SK-N-SH (cell line): Measurements from ENCODE around the gene CLEC19A. TPM values are rescaled to one million over a fixed set of nuclear protein-coding genes. Genes with fewer than 3 reads are reported as not detected.

ENCODE experiments used
- CTCF ChIA-PET: fragments of 300-600, 350-600 bp; formaldehyde crosslinking; extraction: SDS; loops from one replicate; lab custom pipeline; 2021; lab: Yijun Ruan, JAX
- POLR2A ChIA-PET: fragments of 350-600 bp; sonication (Branson Sonifier 250); formaldehyde crosslinking; extraction: SDS; loops from one replicate; lab custom pipeline; 2020; ENCODE audit warnings: antibody characterized with exemption, inconsistent platforms; lab: Yijun Ruan, JAX
- DNase-seq: peaks from one replicate; pipeline ENCODE4 v3.0.0; 2012
- H2AFZ ChIP-seq: fragments of 200-600 bp; sonication (generic); 2 replicates; pipeline ENCODE4 v1.8.1; 2016; ENCODE audit warnings: antibody characterized with exemption, mild to moderate bottlenecking, low read depth
- H3F3A ChIP-seq: fragments of 200-600 bp; sonication (generic); replicated peaks from 2 replicates; pipeline ENCODE3; 2016; ENCODE audit warnings: antibody characterized with exemption, mild to moderate bottlenecking; ENCODE audit not compliant: insufficient read depth
- H3K27ac ChIP-seq, 2 experiments: fragments of 200-500 bp in 1 of 2; fragments of 200-600 bp in 1 of 2; sonication (Bioruptor generic) in 1 of 2; sonication (generic), shearing (Covaris generic) in 1 of 2; 2 replicates each; pipeline versions ENCODE4 v1.5.1 to v1.6.1; 2014 to 2016; ENCODE audit warnings: low read depth in 2 of 2, inconsistent platforms in 1 of 2, low read length in 1 of 2, mild to moderate bottlenecking in 1 of 2, mixed read lengths in 1 of 2
- H3K27me3 ChIP-seq: fragments of 200-600 bp; sonication (generic), shearing (Covaris generic); 2 replicates; pipeline ENCODE4 v1.6.1; 2016; ENCODE audit warnings: mixed run types; ENCODE audit not compliant: insufficient read depth
- H3K36me3 ChIP-seq, 2 experiments: fragments of 200-500 bp in 1 of 2; fragments of 200-600 bp in 1 of 2; sonication (Bioruptor generic) in 1 of 2; sonication (generic) in 1 of 2; replicated peaks in 1 of 2; 2 replicates each; pipeline versions ENCODE3 to v1.5.1; 2014 to 2016; ENCODE audit warnings: low read length in 1 of 2, mild to moderate bottlenecking in 1 of 2; ENCODE audit not compliant: insufficient read depth in 2 of 2, control insufficient read depth in 1 of 2
- H3K4me1 ChIP-seq, 2 experiments: fragments of 200-500 bp in 1 of 2; fragments of 200-600 bp in 1 of 2; sonication (Bioruptor generic) in 1 of 2; sonication (generic), shearing (Covaris generic) in 1 of 2; 2 replicates each; pipeline versions ENCODE4 v1.5.1 to v1.6.1; 2014 to 2016; ENCODE audit warnings: low read depth in 1 of 2, low read length in 1 of 2, mixed run types in 1 of 2; ENCODE audit not compliant: insufficient read depth in 2 of 2, control insufficient read depth in 1 of 2
- H3K4me2 ChIP-seq: fragments of 200-600 bp; sonication (generic), shearing (Covaris generic); 2 replicates; pipeline ENCODE4 v1.6.1; 2017; ENCODE audit warnings: mixed run types
- H3K4me3 ChIP-seq, 2 experiments: fragments of 200-500 bp in 1 of 2; fragments of 200-600 bp in 1 of 2; sonication (Bioruptor generic) in 1 of 2; sonication (generic), shearing (Covaris generic) in 1 of 2; 2 replicates each; pipeline versions ENCODE4 v1.5.1 to v1.8.1; 2014 to 2016; ENCODE audit warnings: low read depth in 2 of 2, inconsistent platforms in 1 of 2, low read length in 1 of 2, mild to moderate bottlenecking in 1 of 2, mixed read lengths in 1 of 2, moderate library complexity in 1 of 2
- H3K79me2 ChIP-seq: fragments of 200-600 bp; sonication (generic); 2 replicates; pipeline ENCODE4 v1.8.1; 2017; ENCODE audit warnings: mild to moderate bottlenecking; ENCODE audit not compliant: insufficient read depth
- H3K9ac ChIP-seq: fragments of 200-600 bp; sonication (generic); 2 replicates; pipeline ENCODE4 v1.6.1; 2017; ENCODE audit warnings: mixed run types
- H3K9me2 ChIP-seq: fragments of 200-600 bp; sonication (generic); 2 replicates; pipeline ENCODE4 v1.6.1; 2017; ENCODE audit warnings: mixed run types
- H3K9me3 ChIP-seq: fragments of 200-600 bp; sonication (generic); 2 replicates; pipeline ENCODE4 v1.6.1; 2017; ENCODE audit warnings: mixed run types, mild to moderate bottlenecking, moderate library complexity
- H4K20me1 ChIP-seq: fragments of 200-600 bp; sonication (generic); 2 replicates; pipeline ENCODE4 v1.6.1; 2017; ENCODE audit warnings: mild to moderate bottlenecking, mixed run types; ENCODE audit not compliant: insufficient read depth
- CHD2 ChIP-seq: fragments of 150-350 bp; IDR thresholded peaks from 2 replicates; pipeline ENCODE4 v1.6.1; 2018; ENCODE audit warnings: low read length; ENCODE audit not compliant: partially characterized antibody
- EP300 ChIP-seq, 2 experiments: IDR thresholded peaks; 2 replicates each; pipeline versions ENCODE4 v1.4.0 to v1.6.1; 2012; ENCODE audit warnings: borderline replicate concordance in 1 of 2, low read depth in 1 of 2, low read length in 1 of 2
- FOSL2 ChIP-seq: IDR thresholded peaks from 2 replicates; pipeline ENCODE4 v1.4.0; 2012; ENCODE audit warnings: low read depth, mild to moderate bottlenecking, moderate library complexity, borderline replicate concordance
- GATA2 ChIP-seq: sonication (generic); formaldehyde crosslinking; IDR thresholded peaks from 2 replicates; pipeline ENCODE4 v1.5.0; 2020; ENCODE audit warnings: mild to moderate bottlenecking, missing genetic modification reagents
- MEF2A ChIP-seq: IDR thresholded peaks from 2 replicates; pipeline ENCODE4 v1.4.0; 2012; ENCODE audit warnings: low read depth, borderline replicate concordance
- MXI1 ChIP-seq: IDR thresholded peaks from 2 replicates; pipeline ENCODE4 v1.6.1; 2012; ENCODE audit warnings: mild to moderate bottlenecking, low read depth, low read length, improper control_type of control experiment
- NFIC ChIP-seq: IDR thresholded peaks from 2 replicates; pipeline ENCODE4 v1.4.0; 2012; ENCODE audit warnings: borderline replicate concordance
- NRF1 ChIP-seq: IDR thresholded peaks from 2 replicates; pipeline ENCODE4 v1.6.1; 2012; ENCODE audit warnings: low read depth, mild to moderate bottlenecking, low read length
- RAD21 ChIP-seq: IDR thresholded peaks from 2 replicates; pipeline ENCODE4 v1.6.1; 2012; ENCODE audit warnings: mild to moderate bottlenecking, low read length
- RCOR1 ChIP-seq: fragments of 150-350 bp; IDR thresholded peaks from 2 replicates; pipeline ENCODE4 v1.6.1; 2017; ENCODE audit warnings: antibody characterized with exemption, low read length
- SMC3 ChIP-seq: IDR thresholded peaks from 2 replicates; pipeline ENCODE4 v1.6.1; 2012; ENCODE audit warnings: low read depth, low read length, improper control_type of control experiment
- TCF12 ChIP-seq: IDR thresholded peaks from 2 replicates; pipeline ENCODE4 v1.4.0; 2012
- WGBS: methylation state at CpG from one replicate; pipeline ENCODE4 v1.1.6; 2017; ENCODE audit warnings: low lambda C conversion rate; 5-methylcytosine and 5-hydroxymethylcytosine counted together
- polyA plus RNA-seq, 3 experiments: library from polyadenylated mRNA; depleted of rRNA; stranded (reverse); fragments of >200 nt; gene quantifications; 2 replicates each; pipeline ENCODE4 v1.2.3, GENCODE V29; 2012
- TF ChIP-seq, protein P1 (sequence below): fragments of 150-350 bp; IDR thresholded peaks from 2 replicates; pipeline ENCODE4 v1.6.1; 2017; ENCODE audit warnings: antibody characterized with exemption, low read length, low read depth, borderline replicate concordance
- TF ChIP-seq, protein P2 (sequence below): IDR thresholded peaks from 2 replicates; pipeline ENCODE4 v1.6.1; 2012; ENCODE audit warnings: mild to moderate bottlenecking, low read depth, low read length, moderate library complexity
- TF ChIP-seq, protein P3 (sequence below): IDR thresholded peaks from 2 replicates; pipeline ENCODE4 v1.4.0; 2012; ENCODE audit warnings: low read depth
- TF ChIP-seq, protein P4 (sequence below): fragments of 150-350 bp; IDR thresholded peaks from 2 replicates; pipeline ENCODE4 v1.6.1; 2016; ENCODE audit warnings: mild to moderate bottlenecking, low read depth, low read length
- TF ChIP-seq, protein P5 (sequence below): IDR thresholded peaks from 2 replicates; pipeline ENCODE4 v1.4.0; 2012; ENCODE audit warnings: low read depth, borderline replicate concordance

Gene CLEC19A
- polyA plus RNA-seq, 1 of the 3 experiments (the other 2 are of a cell fraction): not detected

DNA sequence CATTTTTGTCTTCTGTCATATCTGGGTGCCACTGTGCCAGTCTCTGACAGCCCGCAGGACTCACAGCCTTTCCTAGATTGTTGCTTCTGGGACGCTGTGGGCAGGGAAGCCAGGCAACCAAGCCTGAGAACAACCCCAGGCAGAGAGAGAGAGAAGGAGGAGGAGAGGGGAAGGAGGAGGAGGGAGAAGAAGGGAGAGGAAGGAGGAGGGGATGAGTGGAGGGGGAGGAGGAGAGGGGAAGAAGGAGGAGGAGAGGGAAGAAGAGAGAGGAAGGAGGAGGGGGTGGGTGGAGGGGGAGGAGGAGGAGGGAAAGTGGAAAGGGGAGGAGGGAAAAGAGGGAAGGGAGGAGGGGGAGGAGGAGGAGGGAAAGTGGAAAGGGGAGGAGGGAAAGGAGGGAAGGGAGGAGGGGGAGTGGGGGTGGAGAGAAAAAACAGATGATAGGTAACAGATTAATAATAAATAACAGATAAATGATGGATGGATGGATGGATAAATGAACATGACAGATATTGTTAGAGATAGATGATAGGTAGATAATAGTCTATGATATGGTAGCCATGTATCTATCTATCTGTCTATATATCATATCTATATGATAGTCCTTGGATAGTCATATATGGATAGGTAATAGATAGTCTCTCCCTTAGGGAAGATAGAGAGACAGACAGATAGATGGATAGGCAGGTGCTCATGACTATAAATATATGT lies 29.3 kb downstream of the CLEC19A start:
- Histone ChIP-seq H3K4me3 (no peak overlapping the region), H3K9me2 (no peaks in the 10 kb centered on the region), H2AFZ (no peak overlapping the region), H3K27me3 (no peaks in the 10 kb centered on the region), H3K4me1 (peaks cover 0 to 8% of the 10 kb centered on the region in 2 experiments; a peak in 1 of 4 replicates), H3K27ac (no peak overlapping the region)
- ChIA-PET POLR2A (no interaction called here), CTCF (no interaction called here)
- TF ChIP-seq, protein P1, sequence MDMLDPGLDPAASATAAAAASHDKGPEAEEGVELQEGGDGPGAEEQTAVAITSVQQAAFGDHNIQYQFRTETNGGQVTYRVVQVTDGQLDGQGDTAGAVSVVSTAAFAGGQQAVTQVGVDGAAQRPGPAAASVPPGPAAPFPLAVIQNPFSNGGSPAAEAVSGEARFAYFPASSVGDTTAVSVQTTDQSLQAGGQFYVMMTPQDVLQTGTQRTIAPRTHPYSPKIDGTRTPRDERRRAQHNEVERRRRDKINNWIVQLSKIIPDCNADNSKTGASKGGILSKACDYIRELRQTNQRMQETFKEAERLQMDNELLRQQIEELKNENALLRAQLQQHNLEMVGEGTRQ: no peak
- TF ChIP-seq EP300 (IDR thresholded peaks at IDR 0.05; ENCODE audit: borderline replicate concordance in 1 of 2, low read depth in 1 of 2, low read length in 1 of 2) (no peak), CHD2 (no peak), RAD21 (no peak), FOSL2 (no peak), TCF12 (no peak), NRF1 (no peak), MXI1 (no peak), MEF2A (no peak), GATA2 (CRISPR knock-in tag) (no peak), SMC3 (no peak), RCOR1 (no peak), NFIC (no peak)
- TF ChIP-seq, protein P2, sequence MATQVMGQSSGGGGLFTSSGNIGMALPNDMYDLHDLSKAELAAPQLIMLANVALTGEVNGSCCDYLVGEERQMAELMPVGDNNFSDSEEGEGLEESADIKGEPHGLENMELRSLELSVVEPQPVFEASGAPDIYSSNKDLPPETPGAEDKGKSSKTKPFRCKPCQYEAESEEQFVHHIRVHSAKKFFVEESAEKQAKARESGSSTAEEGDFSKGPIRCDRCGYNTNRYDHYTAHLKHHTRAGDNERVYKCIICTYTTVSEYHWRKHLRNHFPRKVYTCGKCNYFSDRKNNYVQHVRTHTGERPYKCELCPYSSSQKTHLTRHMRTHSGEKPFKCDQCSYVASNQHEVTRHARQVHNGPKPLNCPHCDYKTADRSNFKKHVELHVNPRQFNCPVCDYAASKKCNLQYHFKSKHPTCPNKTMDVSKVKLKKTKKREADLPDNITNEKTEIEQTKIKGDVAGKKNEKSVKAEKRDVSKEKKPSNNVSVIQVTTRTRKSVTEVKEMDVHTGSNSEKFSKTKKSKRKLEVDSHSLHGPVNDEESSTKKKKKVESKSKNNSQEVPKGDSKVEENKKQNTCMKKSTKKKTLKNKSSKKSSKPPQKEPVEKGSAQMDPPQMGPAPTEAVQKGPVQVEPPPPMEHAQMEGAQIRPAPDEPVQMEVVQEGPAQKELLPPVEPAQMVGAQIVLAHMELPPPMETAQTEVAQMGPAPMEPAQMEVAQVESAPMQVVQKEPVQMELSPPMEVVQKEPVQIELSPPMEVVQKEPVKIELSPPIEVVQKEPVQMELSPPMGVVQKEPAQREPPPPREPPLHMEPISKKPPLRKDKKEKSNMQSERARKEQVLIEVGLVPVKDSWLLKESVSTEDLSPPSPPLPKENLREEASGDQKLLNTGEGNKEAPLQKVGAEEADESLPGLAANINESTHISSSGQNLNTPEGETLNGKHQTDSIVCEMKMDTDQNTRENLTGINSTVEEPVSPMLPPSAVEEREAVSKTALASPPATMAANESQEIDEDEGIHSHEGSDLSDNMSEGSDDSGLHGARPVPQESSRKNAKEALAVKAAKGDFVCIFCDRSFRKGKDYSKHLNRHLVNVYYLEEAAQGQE: no peak
- TF ChIP-seq, protein P3, sequence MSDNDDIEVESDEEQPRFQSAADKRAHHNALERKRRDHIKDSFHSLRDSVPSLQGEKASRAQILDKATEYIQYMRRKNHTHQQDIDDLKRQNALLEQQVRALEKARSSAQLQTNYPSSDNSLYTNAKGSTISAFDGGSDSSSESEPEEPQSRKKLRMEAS: no peak
- TF ChIP-seq, protein P4, sequence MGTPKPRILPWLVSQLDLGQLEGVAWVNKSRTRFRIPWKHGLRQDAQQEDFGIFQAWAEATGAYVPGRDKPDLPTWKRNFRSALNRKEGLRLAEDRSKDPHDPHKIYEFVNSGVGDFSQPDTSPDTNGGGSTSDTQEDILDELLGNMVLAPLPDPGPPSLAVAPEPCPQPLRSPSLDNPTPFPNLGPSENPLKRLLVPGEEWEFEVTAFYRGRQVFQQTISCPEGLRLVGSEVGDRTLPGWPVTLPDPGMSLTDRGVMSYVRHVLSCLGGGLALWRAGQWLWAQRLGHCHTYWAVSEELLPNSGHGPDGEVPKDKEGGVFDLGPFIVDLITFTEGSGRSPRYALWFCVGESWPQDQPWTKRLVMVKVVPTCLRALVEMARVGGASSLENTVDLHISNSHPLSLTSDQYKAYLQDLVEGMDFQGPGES: no peak
- TF ChIP-seq, protein P5, sequence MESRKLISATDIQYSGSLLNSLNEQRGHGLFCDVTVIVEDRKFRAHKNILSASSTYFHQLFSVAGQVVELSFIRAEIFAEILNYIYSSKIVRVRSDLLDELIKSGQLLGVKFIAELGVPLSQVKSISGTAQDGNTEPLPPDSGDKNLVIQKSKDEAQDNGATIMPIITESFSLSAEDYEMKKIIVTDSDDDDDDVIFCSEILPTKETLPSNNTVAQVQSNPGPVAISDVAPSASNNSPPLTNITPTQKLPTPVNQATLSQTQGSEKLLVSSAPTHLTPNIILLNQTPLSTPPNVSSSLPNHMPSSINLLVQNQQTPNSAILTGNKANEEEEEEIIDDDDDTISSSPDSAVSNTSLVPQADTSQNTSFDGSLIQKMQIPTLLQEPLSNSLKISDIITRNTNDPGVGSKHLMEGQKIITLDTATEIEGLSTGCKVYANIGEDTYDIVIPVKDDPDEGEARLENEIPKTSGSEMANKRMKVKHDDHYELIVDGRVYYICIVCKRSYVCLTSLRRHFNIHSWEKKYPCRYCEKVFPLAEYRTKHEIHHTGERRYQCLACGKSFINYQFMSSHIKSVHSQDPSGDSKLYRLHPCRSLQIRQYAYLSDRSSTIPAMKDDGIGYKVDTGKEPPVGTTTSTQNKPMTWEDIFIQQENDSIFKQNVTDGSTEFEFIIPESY: no peak
- TF ChIP-seq, all 33 proteins: peak for 0
- Histone ChIP-seq H3K36me3 (no peaks in the 10 kb centered on the region), H3K9me3 (no peaks in the 10 kb centered on the region), H3F3A (no peaks in the 10 kb centered on the region), H3K9ac (no peak overlapping the region), H3K79me2 (no peaks in the 10 kb centered on the region), H3K4me2 (no peak overlapping the region), H4K20me1 (no peaks in the 10 kb centered on the region)
- DNase-seq: no peak
- WGBS: 61% methylated on average over 2 of the region's 2 CpGs
